ENCODE data around the gene GPD1. TPM values are rescaled to one million over a fixed set of nuclear protein-coding genes. Genes with fewer than 3 reads are reported as not detected.

Gene GPD1
- total RNA-seq, 1 donor, result 0.36 TPM

DNA sequence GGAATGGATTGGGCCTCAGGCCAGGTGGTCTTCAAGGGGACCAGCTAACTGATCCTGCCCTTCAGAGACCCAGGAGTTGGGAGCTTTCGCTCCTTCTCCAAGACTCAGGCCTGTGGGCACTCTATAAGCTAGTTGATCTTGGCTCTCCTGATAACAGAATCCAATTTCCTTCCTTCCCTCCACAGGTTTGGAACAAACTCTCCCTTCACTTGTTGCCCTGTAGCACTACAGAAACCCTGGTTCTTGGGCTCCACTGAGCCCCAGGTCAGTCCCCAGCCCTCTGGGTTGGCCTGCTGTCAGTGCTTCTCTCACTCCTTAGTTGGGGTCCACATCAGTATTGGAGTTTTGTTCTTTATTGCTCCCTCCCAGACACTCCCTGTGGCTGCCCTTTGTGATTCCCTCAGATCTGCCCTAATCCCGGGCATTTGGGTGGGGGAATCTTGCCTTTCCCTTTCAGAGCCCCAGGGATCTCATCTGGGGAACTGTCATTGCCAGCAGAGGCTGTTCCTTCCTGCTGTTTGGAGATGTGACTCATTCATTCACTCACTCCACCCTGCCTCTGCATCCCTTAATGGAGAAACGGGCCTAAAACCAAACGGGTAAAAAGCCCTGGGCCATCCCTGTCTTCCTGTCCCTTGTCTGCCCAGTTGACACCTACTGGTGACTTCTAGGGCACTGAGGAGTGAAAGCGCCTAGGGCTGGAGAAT, 4.4 kb upstream of the GPD1 start:
- DNase-seq (ENCODE audit: low read depth), result peak; percentile 54
- no peak overlapping the region for H3K4me3 ChIP-seq (ENCODE audit: low read depth, low read length)
- TF ChIP-seq, protein P1, sequence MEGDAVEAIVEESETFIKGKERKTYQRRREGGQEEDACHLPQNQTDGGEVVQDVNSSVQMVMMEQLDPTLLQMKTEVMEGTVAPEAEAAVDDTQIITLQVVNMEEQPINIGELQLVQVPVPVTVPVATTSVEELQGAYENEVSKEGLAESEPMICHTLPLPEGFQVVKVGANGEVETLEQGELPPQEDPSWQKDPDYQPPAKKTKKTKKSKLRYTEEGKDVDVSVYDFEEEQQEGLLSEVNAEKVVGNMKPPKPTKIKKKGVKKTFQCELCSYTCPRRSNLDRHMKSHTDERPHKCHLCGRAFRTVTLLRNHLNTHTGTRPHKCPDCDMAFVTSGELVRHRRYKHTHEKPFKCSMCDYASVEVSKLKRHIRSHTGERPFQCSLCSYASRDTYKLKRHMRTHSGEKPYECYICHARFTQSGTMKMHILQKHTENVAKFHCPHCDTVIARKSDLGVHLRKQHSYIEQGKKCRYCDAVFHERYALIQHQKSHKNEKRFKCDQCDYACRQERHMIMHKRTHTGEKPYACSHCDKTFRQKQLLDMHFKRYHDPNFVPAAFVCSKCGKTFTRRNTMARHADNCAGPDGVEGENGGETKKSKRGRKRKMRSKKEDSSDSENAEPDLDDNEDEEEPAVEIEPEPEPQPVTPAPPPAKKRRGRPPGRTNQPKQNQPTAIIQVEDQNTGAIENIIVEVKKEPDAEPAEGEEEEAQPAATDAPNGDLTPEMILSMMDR (IDR thresholded peaks at IDR 0.05; ENCODE audit: insufficient read depth, low read length), result no peak

DNA sequence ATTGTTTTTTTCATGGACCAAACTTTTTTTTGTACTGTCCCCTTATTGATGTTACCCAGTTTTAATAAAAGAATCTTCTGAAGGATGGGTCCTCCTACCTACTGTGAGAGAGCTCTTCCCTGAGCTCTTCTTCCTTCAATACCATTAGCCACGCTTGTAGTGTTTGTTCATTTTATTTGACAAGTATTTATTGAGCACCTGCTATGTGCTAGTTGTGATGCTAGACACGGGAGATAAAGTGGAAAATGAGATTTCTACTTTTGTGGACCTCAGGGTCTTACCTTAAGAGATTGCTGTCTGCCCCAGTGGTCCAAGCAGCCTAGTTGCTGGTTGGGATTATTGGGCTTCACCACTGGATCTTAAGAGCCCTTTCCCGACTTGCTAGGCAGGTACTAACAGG, 3.2 kb upstream of the GPD1 start:
- no peak overlapping the region for H3K4me3 ChIP-seq (ENCODE audit: low read depth, low read length)
- no peak for DNase-seq (ENCODE audit: low read depth)
- TF ChIP-seq, protein P1 (IDR thresholded peaks at IDR 0.05; ENCODE audit: insufficient read depth, low read length), result no peak

DNA sequence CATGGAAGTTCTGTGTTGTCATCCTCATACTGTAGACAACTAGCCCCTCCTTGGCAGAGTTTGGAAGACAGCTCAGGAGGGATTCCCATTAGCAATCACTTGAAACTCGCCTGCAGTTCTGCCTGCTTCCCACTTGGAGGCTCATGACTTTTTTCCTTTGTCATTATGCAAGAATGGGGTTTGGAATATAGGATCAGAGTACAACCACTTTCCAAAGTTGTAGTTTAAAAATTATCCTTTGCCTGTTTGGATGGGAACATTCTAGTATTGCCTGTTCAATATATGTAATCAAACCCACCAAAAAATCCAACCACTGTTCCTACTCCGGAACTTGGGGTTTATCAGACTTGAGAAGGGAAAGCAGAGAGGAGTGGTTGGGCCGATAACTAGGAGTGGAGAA, 2.1 kb upstream of the GPD1 start:
- TF ChIP-seq, protein P1 (IDR thresholded peaks at IDR 0.05; ENCODE audit: insufficient read depth, low read length), result peak; percentile 67
- no peak overlapping the region for H3K4me3 ChIP-seq (ENCODE audit: low read depth, low read length)
- peak; percentile 57 for DNase-seq (ENCODE audit: low read depth)

DNA sequence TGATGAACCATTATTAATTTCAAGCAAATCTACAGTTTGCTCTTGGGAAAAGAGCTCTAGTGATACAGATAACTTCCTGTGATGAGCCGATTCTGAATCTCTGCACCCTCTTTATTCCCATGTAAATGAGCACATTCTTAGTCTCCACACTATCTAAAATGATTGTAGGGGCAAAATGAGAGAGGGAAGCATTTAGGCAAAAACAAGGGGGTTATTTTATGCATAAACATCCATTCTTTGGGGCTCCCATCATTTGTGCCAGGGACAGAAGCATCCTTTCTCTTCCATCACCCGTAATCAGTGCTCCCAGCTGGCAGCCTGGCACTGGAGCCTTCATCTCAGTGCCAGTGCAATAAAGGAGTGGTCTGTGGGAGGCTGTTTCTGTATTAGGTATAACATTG, 1.7 kb upstream of the GPD1 start:
- H3K4me3 ChIP-seq (ENCODE audit: low read depth, low read length), result no peak overlapping the region
- no peak for DNase-seq (ENCODE audit: low read depth)
- TF ChIP-seq, protein P1 (IDR thresholded peaks at IDR 0.05; ENCODE audit: insufficient read depth, low read length), result no peak

DNA sequence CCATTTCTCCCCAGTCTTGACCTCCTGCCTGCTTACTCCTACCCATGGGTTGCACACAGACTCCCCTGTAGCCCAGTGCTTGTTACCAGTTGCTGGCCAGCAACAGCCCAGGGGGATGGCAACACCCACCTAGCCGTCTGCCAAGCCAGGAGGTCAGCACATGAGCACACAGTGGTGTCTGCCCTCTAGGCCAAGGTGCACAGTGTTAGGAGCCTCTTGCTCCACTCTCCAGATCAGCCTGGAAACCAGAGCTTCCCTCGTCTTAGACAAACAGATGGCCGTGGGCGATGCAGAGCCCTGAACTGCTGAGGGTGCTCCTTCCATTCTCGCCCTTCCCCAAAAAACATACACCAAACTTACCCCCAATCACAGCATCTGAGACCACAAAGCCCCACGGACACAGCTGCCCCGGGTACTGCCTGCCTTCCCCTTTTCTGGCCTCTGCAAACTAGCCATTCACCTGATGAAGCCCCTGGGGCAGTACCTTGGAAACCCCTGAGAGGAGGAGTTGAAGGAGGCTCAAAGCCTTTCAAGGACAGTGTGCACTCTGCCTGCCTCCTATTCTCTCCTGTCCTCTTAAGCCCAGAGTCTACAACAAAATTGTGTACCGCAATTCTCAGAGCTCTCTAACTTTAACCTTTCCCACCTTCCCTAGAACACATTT, 1.0 kb upstream of the GPD1 start:
- TF ChIP-seq, protein P1 (IDR thresholded peaks at IDR 0.05; ENCODE audit: insufficient read depth, low read length), result no peak

DNA sequence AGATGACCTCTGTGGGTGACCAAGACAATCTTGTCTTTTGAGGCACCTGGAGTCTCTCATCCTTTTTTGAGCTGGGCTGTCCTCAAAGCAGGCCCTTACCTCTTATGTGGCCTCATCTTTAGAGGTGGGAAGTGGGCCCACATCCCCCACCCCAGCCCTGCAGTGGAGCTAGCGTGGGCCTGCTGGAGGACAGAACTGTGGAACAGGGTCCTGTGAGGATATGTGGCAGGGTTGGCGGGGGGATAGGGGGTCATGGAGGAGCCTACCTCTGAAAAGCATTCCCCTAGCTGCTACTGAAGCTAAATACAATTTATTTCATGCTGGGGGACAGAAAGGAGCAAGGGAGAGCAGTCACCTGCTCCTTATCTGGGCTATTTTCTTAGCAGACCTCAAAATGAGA, 457 bp upstream of the GPD1 start:
- DNase-seq (ENCODE audit: low read depth), result no peak

More for the DNA sequence above, 1.0 kb upstream of the GPD1 start:
- no peak overlapping the region for H3K4me3 ChIP-seq (ENCODE audit: low read depth, low read length)
- DNase-seq (ENCODE audit: low read depth), result no peak

More for the DNA sequence above, 457 bp upstream of the GPD1 start:
- TF ChIP-seq, protein P1 (IDR thresholded peaks at IDR 0.05; ENCODE audit: insufficient read depth, low read length), result no peak
- H3K4me3 ChIP-seq (ENCODE audit: low read depth, low read length), result no peak overlapping the region

Measured in fibroblast of the aortic adventitia (primary cell).